Embryonic facial prominence (tissue), 1 donor: ENCODE measurements around the gene PFN2.
"Not testable (repeated sequence)": the region's sequence is repeated elsewhere in the genome, so short reads cannot be mapped to it uniquely, and the experiment has no call there.

Experiments used
- DNase-seq: peaks from one replicate; pipeline ENCODE4 v3.0.0-alpha.2; 2016; ENCODE audit errors: extremely low spot score

PFN2 gene

GRCh38 chr3:149968216-149968615 is 2.5 kb downstream of the PFN2 start:
- DNase-seq: no peak

- DNase-seq: no peak
Measured at GRCh38 chr3:149967086-149967685, 3.5 kb downstream of the PFN2 start.

GRCh38 chr3:149965278-149965677 is 5.4 kb downstream of the PFN2 start:
- no peak for DNase-seq

GRCh38 chr3:149964291-149964690 is 6.4 kb downstream of the PFN2 start:
- no peak for DNase-seq

GRCh38 chr3:149963485-149963884 is 7.2 kb downstream of the PFN2 start:
- DNase-seq: no peak

- no peak for DNase-seq
Measured at GRCh38 chr3:149959443-149959842, 11.3 kb downstream of the PFN2 start.

GRCh38 chr3:149958171-149958796 is 12.4 kb downstream of the PFN2 start:
- no peak for DNase-seq

GRCh38 chr3:149957361-149958125 is 13.2 kb downstream of the PFN2 start:
- DNase-seq: no peak

- DNase-seq: no peak
Measured at GRCh38 chr3:149955449-149955848, 15.2 kb downstream of the PFN2 start.

- no peak for DNase-seq
Measured at GRCh38 chr3:149954812-149955211, 15.9 kb downstream of the PFN2 start.

GRCh38 chr3:149949181-149949580 is 21.5 kb downstream of the PFN2 start:
- no peak for DNase-seq

- DNase-seq: no peak
Measured at GRCh38 chr3:149947231-149947630, 23.5 kb downstream of the PFN2 start.

GRCh38 chr3:149943966-149944365 is 26.7 kb downstream of the PFN2 start:
- DNase-seq: not testable (repeated sequence)

- no peak for DNase-seq
Measured at GRCh38 chr3:149942409-149942808, 28.3 kb downstream of the PFN2 start.

- DNase-seq: no peak
Measured at GRCh38 chr3:149941946-149942345, 28.7 kb downstream of the PFN2 start.

GRCh38 chr3:149941186-149941585 is 29.5 kb downstream of the PFN2 start:
- DNase-seq: no peak

GRCh38 chr3:149938392-149939055 is 32.2 kb downstream of the PFN2 start:
- not testable (repeated sequence) for DNase-seq

GRCh38 chr3:149936812-149937230 is 33.9 kb downstream of the PFN2 start:
- DNase-seq: peak; percentile 14

- DNase-seq: no peak
Measured at GRCh38 chr3:149934524-149934923, 36.2 kb downstream of the PFN2 start.

GRCh38 chr3:149933858-149934257 is 36.8 kb downstream of the PFN2 start:
- no peak for DNase-seq

GRCh38 chr3:149933008-149933407 is 37.7 kb downstream of the PFN2 start:
- no peak for DNase-seq

GRCh38 chr3:149920119-149920518 is 50.6 kb downstream of the PFN2 start:
- no peak for DNase-seq
